ENCODE data around the gene ITGB8. TPM values are rescaled to one million over a fixed set of nuclear protein-coding genes. Genes with fewer than 3 reads are reported as not detected.

ITGB8 gene
- total RNA-seq, 3 donors from 2014 or later (not counting 1 experiment from before 2014, with no cell fraction given), result 0.39 to 12.8 TPM; not detected in 1

Other genes with a start within 250 kb of the ITGB8 start
- under 1 TPM; 0.09 to 0.45 (median 0.26) TPM for gene MACC1, start 113.5 kb upstream of the ITGB8 start, total RNA-seq